ENCODE data around the gene MACROD2. TPM values are rescaled to one million over a fixed set of nuclear protein-coding genes. Genes with fewer than 3 reads are reported as not detected.
A peak's percentile ranks its signal among the peaks of the same experiment; 100 is the strongest.

The MACROD2 gene
- total RNA-seq, 1 experiment from 2014 or later: 1.6 TPM

DNA sequence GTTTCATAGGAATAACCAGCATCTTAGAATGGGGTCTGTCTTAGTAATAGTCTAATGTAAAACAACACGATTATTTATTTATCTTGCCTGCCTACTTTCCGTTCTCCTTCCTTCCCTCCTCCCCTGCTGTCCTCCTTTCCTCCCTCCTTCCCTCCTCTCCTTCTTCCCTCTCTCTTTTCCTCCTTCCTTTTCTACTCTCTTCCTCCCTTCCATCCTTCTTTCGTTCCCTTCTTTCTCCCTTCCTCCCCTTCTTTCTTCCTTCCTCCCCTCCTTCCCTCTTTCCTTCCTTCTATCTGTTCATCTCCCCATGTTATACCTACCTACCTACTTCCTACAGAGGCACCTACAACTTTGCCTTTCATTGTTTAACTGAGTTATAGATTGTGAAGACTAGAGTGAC lies 1637.4 kb downstream of the MACROD2 start:
- H3K79me1 ChIP-seq (ENCODE audit: insufficient read depth, low read depth, low read length, poor library complexity, severe bottlenecking): no peaks in the 10 kb centered on the region
- H3K56ac ChIP-seq (ENCODE audit: insufficient read length, low read depth, low read length): no peak overlapping the region
- H3K4me3 Mint-ChIP-seq: no peak overlapping the region
- H2AFZ ChIP-seq (ENCODE audit: low read length): no peak overlapping the region
- peaks cover 11 to 12% of the 10 kb centered on the region in 2 experiments for H3K9me3 Mint-ChIP-seq
- H3K36me3 Mint-ChIP-seq (ENCODE audit: insufficient read depth in 1 of 3, low read depth in 3 of 3): peaks cover 0 to 14% (median 10%) of the 10 kb centered on the region in 3 experiments; a peak in 6 of 7 replicates
- H3K4me1 Mint-ChIP-seq: peaks cover 35 to 57% of the 10 kb centered on the region in 2 experiments
- no peak overlapping the region for H4K8ac ChIP-seq (replicated peaks; ENCODE audit: insufficient read length, low read depth, low read length)
- H4K20me1 ChIP-seq (ENCODE audit: control insufficient read depth, insufficient read depth, insufficient read length): no peaks in the 10 kb centered on the region
- H3T11ph ChIP-seq (ENCODE audit: low read length): no peak overlapping the region
- H4K91ac ChIP-seq (ENCODE audit: insufficient read length, low read depth, low read length): no peak overlapping the region
- H3K23ac ChIP-seq (ENCODE audit: insufficient read length, low read depth, low read length): no peak overlapping the region
- H3K4me1 ChIP-seq (ENCODE audit: insufficient read depth, low read length): peaks cover 6% of the 10 kb centered on the region; the same call in 1 of the 2 replicates
- H3K27ac Mint-ChIP-seq: peak overlapping the region in 1 of 3 experiments; percentile 23; a peak in 1 of 7 replicates
- H3K9me3 ChIP-seq (ENCODE audit: control insufficient read depth, low read depth, low read length): no peaks in the 10 kb centered on the region
- no peak overlapping the region for H3K18ac ChIP-seq (ENCODE audit: insufficient read length, low read depth, low read length)
- 92% methylated on average over 1 of the region's 3 CpGs for WGBS (ENCODE audit: extremely low coverage, insufficient read length, low lambda C conversion rate)
- no peak overlapping the region for H2BK12ac ChIP-seq (ENCODE audit: insufficient read length, low read depth, low read length)
- H3K14ac ChIP-seq (ENCODE audit: insufficient read depth, low read length): no peak overlapping the region
- DNase-seq: no peak
- no peak overlapping the region for H2BK120ac ChIP-seq (ENCODE audit: low read depth, low read length, poor library complexity, severe bottlenecking)
- no peak overlapping the region for H2BK15ac ChIP-seq (ENCODE audit: low read depth, low read length)
- no peaks in the 10 kb centered on the region for H3K27me3 ChIP-seq (ENCODE audit: insufficient read depth, low read length)
- no peak overlapping the region for H2BK20ac ChIP-seq (ENCODE audit: low read depth, low read length, poor library complexity, severe bottlenecking)
- no peak overlapping the region for H2AK5ac ChIP-seq (ENCODE audit: insufficient read length, low read length)
- H3K27ac ChIP-seq (ENCODE audit: insufficient read length, low read depth, low read length): no peak overlapping the region
- H3K9ac ChIP-seq (ENCODE audit: extremely low read depth, insufficient read length, low read length): no peak overlapping the region
- H3K4ac ChIP-seq (ENCODE audit: low read depth, low read length): no peak overlapping the region
- H3K4me2 ChIP-seq (ENCODE audit: insufficient read depth, insufficient read length, low read length): no peak overlapping the region
- H4K5ac ChIP-seq (ENCODE audit: insufficient read length, low read depth, low read length): no peak overlapping the region
- no peak overlapping the region for H2BK5ac ChIP-seq (ENCODE audit: insufficient read length, low read length)
- TF ChIP-seq, protein P1, sequence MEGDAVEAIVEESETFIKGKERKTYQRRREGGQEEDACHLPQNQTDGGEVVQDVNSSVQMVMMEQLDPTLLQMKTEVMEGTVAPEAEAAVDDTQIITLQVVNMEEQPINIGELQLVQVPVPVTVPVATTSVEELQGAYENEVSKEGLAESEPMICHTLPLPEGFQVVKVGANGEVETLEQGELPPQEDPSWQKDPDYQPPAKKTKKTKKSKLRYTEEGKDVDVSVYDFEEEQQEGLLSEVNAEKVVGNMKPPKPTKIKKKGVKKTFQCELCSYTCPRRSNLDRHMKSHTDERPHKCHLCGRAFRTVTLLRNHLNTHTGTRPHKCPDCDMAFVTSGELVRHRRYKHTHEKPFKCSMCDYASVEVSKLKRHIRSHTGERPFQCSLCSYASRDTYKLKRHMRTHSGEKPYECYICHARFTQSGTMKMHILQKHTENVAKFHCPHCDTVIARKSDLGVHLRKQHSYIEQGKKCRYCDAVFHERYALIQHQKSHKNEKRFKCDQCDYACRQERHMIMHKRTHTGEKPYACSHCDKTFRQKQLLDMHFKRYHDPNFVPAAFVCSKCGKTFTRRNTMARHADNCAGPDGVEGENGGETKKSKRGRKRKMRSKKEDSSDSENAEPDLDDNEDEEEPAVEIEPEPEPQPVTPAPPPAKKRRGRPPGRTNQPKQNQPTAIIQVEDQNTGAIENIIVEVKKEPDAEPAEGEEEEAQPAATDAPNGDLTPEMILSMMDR (conservative IDR thresholded peaks at IDR 0.05): no peak
- no peaks in the 10 kb centered on the region for H3K79me2 ChIP-seq (ENCODE audit: insufficient read depth, low read length)
- H3K27me3 Mint-ChIP-seq (ENCODE audit: low read depth): no peaks in the 10 kb centered on the region
- no peaks in the 10 kb centered on the region for H3K23me2 ChIP-seq (ENCODE audit: insufficient read length, low read depth, low read length, poor library complexity, severe bottlenecking)

All from H9 (cell line).